ENCODE results near the gene TJP1.

Gene TJP1

GRCh38 chr15:29773000-29773399, 49.3 kb downstream of the TJP1 start:
- no peak overlapping the region for H3K27ac ChIP-seq
- DNase-seq: no peak
- H3K27me3 ChIP-seq (ENCODE audit: insufficient read depth, low read depth, severe bottlenecking): no peaks in the 10 kb centered on the region
- no peak overlapping the region for H3K4me3 ChIP-seq (ENCODE audit: low read depth, low read length)
- no peaks in the 10 kb centered on the region for H3K9me3 ChIP-seq (ENCODE audit: severe bottlenecking)
- no peak for TF ChIP-seq CTCF (IDR thresholded peaks at IDR 0.05; ENCODE audit: low read depth, low read length)
- peaks cover 37% of the 10 kb centered on the region for H3K36me3 ChIP-seq

GRCh38 chr15:29770796-29771195, 51.5 kb downstream of the TJP1 start:
- Histone ChIP-seq H3K36me3 (peaks cover 57% of the 10 kb centered on the region), H3K27me3 (ENCODE audit: insufficient read depth, low read depth, severe bottlenecking) (no peaks in the 10 kb centered on the region), H3K4me3 (ENCODE audit: low read depth, low read length) (no peak overlapping the region), H3K27ac (no peak overlapping the region), H3K9me3 (ENCODE audit: severe bottlenecking) (no peaks in the 10 kb centered on the region)
- no peak for TF ChIP-seq CTCF (IDR thresholded peaks at IDR 0.05; ENCODE audit: low read depth, low read length)
- DNase-seq: no peak

- Histone ChIP-seq H3K9me3 (ENCODE audit: severe bottlenecking) (no peaks in the 10 kb centered on the region), H3K4me3 (ENCODE audit: low read depth, low read length) (no peak overlapping the region), H3K27me3 (ENCODE audit: insufficient read depth, low read depth, severe bottlenecking) (no peaks in the 10 kb centered on the region), H3K27ac (no peak overlapping the region), H3K36me3 (peaks cover 89% of the 10 kb centered on the region)
- no peak for TF ChIP-seq CTCF (IDR thresholded peaks at IDR 0.05; ENCODE audit: low read depth, low read length)
- DNase-seq: no peak
Measured at GRCh38 chr15:29765898-29766527, 56.3 kb downstream of the TJP1 start.

GRCh38 chr15:29765234-29765841, 56.9 kb downstream of the TJP1 start:
- Histone ChIP-seq H3K27ac (no peak overlapping the region), H3K4me3 (ENCODE audit: low read depth, low read length) (no peak overlapping the region), H3K36me3 (peaks cover 93% of the 10 kb centered on the region), H3K27me3 (ENCODE audit: insufficient read depth, low read depth, severe bottlenecking) (no peaks in the 10 kb centered on the region), H3K9me3 (ENCODE audit: severe bottlenecking) (no peaks in the 10 kb centered on the region)
- TF ChIP-seq CTCF (IDR thresholded peaks at IDR 0.05; ENCODE audit: low read depth, low read length): no peak
- no peak for DNase-seq

- no peak for TF ChIP-seq CTCF (IDR thresholded peaks at IDR 0.05; ENCODE audit: low read depth, low read length)
- Histone ChIP-seq H3K36me3 (peaks cover 60% of the 10 kb centered on the region), H3K27ac (no peak overlapping the region), H3K27me3 (ENCODE audit: insufficient read depth, low read depth, severe bottlenecking) (no peaks in the 10 kb centered on the region), H3K4me3 (ENCODE audit: low read depth, low read length) (no peak overlapping the region), H3K9me3 (ENCODE audit: severe bottlenecking) (no peaks in the 10 kb centered on the region)
- DNase-seq: no peak
Measured at GRCh38 chr15:29759596-29759995, 62.7 kb downstream of the TJP1 start.
